ENCODE data around the gene DHX58. TPM values are rescaled to one million over a fixed set of nuclear protein-coding genes. Genes with fewer than 3 reads are reported as not detected.

The DHX58 gene
- total and polyA plus RNA-seq, 10 of the 15 experiments (the other 5 are each of a cell fraction or from before 2014, with no cell fraction given) = 3.5 to 69.8 (median 16.4) TPM

GRCh38 chr17:42051645-42052044, 60.9 kb downstream of the DHX58 start:
- intact Hi-C loops (cut with micrococcal nuclease; ENCODE audit: unreplicated experiment) = no loop called here
- no peak overlapping the region for H3K27ac ChIP-seq (ENCODE audit: control insufficient read depth, insufficient read depth)
- BruUV-seq (replicated peaks) = no TSS peak
- H2AFZ ChIP-seq (ENCODE audit: control insufficient read depth, low read depth, low read length) = no peak overlapping the region
- in situ Hi-C loops (cut with MboI) = no loop called here
- H3K27me3 ChIP-seq (replicated peaks in 1 of 2; ENCODE audit: control insufficient read depth in 2 of 2, insufficient read depth in 2 of 2, low read length in 1 of 2) = peaks cover 4 to 5% of the 10 kb centered on the region in 2 experiments
- POLR2A ChIA-PET = no interaction called here
- no peak for TF ChIP-seq NFYA (IDR thresholded peaks at IDR 0.05; ENCODE audit: borderline replicate concordance, low read depth, low read length)
- no peak for TF ChIP-seq SUPT20H (IDR thresholded peaks at IDR 0.05; ENCODE audit: borderline replicate concordance, control insufficient read depth, low read depth, low read length)
- no peak for TF ChIP-seq SPI1 (IDR thresholded peaks at IDR 0.05; ENCODE audit: borderline replicate concordance, insufficient read depth, low read depth, low read length)
- no peak overlapping the region for H3K4me3 ChIP-seq
- H4K20me1 ChIP-seq (ENCODE audit: control insufficient read depth, insufficient read depth) = no peaks in the 10 kb centered on the region
- no peak for FAIRE-seq
- no peaks in the 10 kb centered on the region for H3K36me3 ChIP-seq (ENCODE audit: control insufficient read depth in 2 of 2, insufficient read depth in 2 of 2, low read length in 1 of 2)
- CTCF ChIA-PET = interaction anchor here (1.0 to 1.4 kb wide), 4 partner anchors 15 to 88 kb away, joined by 3 to 4 read pairs (median 4); no protein-coding TSS in a partner anchor
- RAD21 ChIA-PET (ENCODE audit: unreplicated experiment) = no interaction called here
- SMC1A ChIA-PET (ENCODE audit: uncharacterized antibody, unreplicated experiment) = interaction anchor here (0.7 kb wide), 1 partner anchor 34 kb away, joined by 4 read pairs; no protein-coding TSS in a partner anchor
- H3K9me3 ChIP-seq (replicated peaks; ENCODE audit: control insufficient read depth, insufficient read depth, low read length) = peaks cover 6% of the 10 kb centered on the region; the same call in 2 of the 3 replicates
- DNase-seq (ENCODE audit: low read depth, low spot score) = no peak
- H3K4me2 ChIP-seq (ENCODE audit: control insufficient read depth, insufficient read depth) = no peak overlapping the region
- ATAC-seq = no peak
- H3K79me2 ChIP-seq (ENCODE audit: control insufficient read depth, insufficient read depth, low read length) = no peaks in the 10 kb centered on the region
- H3K9ac ChIP-seq (ENCODE audit: control insufficient read depth, insufficient read depth, low read length) = no peak overlapping the region
- no peaks in the 10 kb centered on the region for H3K4me1 ChIP-seq (ENCODE audit: control insufficient read depth, insufficient read depth, low read length)
- WGBS (ENCODE audit: insufficient coverage, insufficient replicate concordance, low lambda C conversion rate, missing lambda C conversion rate) = 58% methylated on average over 7 of the region's 7 CpGs

Other genes starting within 250 kb of the DHX58 start
Only the 7 nearest of the 16 such genes appear.
- gene C17orf113, start 62.1 kb downstream of the DHX58 start, total RNA-seq (2014; rRNA removed) = 0.11 and 0.17 TPM in 2 replicates
- not detected in 2 replicates for gene C17orf113, start 62.1 kb downstream of the DHX58 start, total RNA-seq (2014; rRNA removed; fragmentation: Illumina TruSeq; extraction: Trizol)
- gene C17orf113, start 62.1 kb downstream of the DHX58 start, total RNA-seq (2021) = 0.08 and 0.11 TPM in 2 replicates
- gene C17orf113, start 62.1 kb downstream of the DHX58 start, polyA plus RNA-seq (2011; rRNA removed) = 0.06 and 0.08 TPM in 2 replicates
- 0.03 TPM in 1 of 2 replicates, not detected in the other for gene C17orf113, start 62.1 kb downstream of the DHX58 start, polyA plus RNA-seq (2014; fragmentation: Illumina TruSeq; extraction: Trizol)
- not detected for gene C17orf113, start 62.1 kb downstream of the DHX58 start, polyA plus RNA-seq (2014; fragmentation: Nextera tagmentation; extraction: Ambion mirVana)
- gene C17orf113, start 62.1 kb downstream of the DHX58 start, polyA plus RNA-seq (2014; rRNA removed) = 0.14 and 0.27 TPM in 2 replicates
- under 1 TPM; 0.03 to 0.04 TPM for gene C17orf113, start 62.1 kb downstream of the DHX58 start, polyA plus RNA-seq (2016; fragmentation: Nextera tagmentation; extraction: Ambion mirVana)
- gene ZNF385C, start 14.2 kb downstream of the DHX58 start, total RNA-seq (2014; rRNA removed) = not detected in 2 replicates
- gene ZNF385C, start 14.2 kb downstream of the DHX58 start, total RNA-seq (2014; rRNA removed; fragmentation: Illumina TruSeq; extraction: Trizol) = 0.09 TPM in 1 of 2 replicates, not detected in the other
- gene ZNF385C, start 14.2 kb downstream of the DHX58 start, total RNA-seq (2021) = not detected in 2 replicates
- gene ZNF385C, start 14.2 kb downstream of the DHX58 start, polyA plus RNA-seq (2011; rRNA removed) = 0.07 and 0.09 TPM in 2 replicates
- 0.07 and 0.11 TPM in 2 replicates for gene ZNF385C, start 14.2 kb downstream of the DHX58 start, polyA plus RNA-seq (2014; fragmentation: Illumina TruSeq; extraction: Trizol)
- not detected for gene ZNF385C, start 14.2 kb downstream of the DHX58 start, polyA plus RNA-seq (2014; fragmentation: Nextera tagmentation; extraction: Ambion mirVana)
- 0.04 and 0.20 TPM in 2 replicates for gene ZNF385C, start 14.2 kb downstream of the DHX58 start, polyA plus RNA-seq (2014; rRNA removed)
- gene ZNF385C, start 14.2 kb downstream of the DHX58 start, polyA plus RNA-seq (2016; fragmentation: Nextera tagmentation; extraction: Ambion mirVana) = under 1 TPM; 0.06 to 0.11 TPM
- 12.6 and 16.3 TPM in 2 replicates for gene KAT2A, start 8.7 kb upstream of the DHX58 start, total RNA-seq (2014; rRNA removed)
- 12.3 and 12.9 TPM in 2 replicates for gene KAT2A, start 8.7 kb upstream of the DHX58 start, total RNA-seq (2014; rRNA removed; fragmentation: Illumina TruSeq; extraction: Trizol)
- gene KAT2A, start 8.7 kb upstream of the DHX58 start, total RNA-seq (2021) = 31.9 and 33.3 TPM in 2 replicates
- 25.8 and 46.1 TPM in 2 replicates for gene KAT2A, start 8.7 kb upstream of the DHX58 start, polyA plus RNA-seq (2011; rRNA removed)
- 17.1 and 25.7 TPM in 2 replicates for gene KAT2A, start 8.7 kb upstream of the DHX58 start, polyA plus RNA-seq (2014; fragmentation: Illumina TruSeq; extraction: Trizol)
- gene KAT2A, start 8.7 kb upstream of the DHX58 start, polyA plus RNA-seq (2014; fragmentation: Nextera tagmentation; extraction: Ambion mirVana) = 1 to 10 TPM in 1 of 2 experiments, under 1 TPM in 1; 0.85 to 3.0 TPM
- gene KAT2A, start 8.7 kb upstream of the DHX58 start, polyA plus RNA-seq (2014; rRNA removed) = 47.5 and 52.3 TPM in 2 replicates
- 10 to 100 TPM; 11.0 to 12.6 TPM for gene KAT2A, start 8.7 kb upstream of the DHX58 start, polyA plus RNA-seq (2016; fragmentation: Nextera tagmentation; extraction: Ambion mirVana)
- gene HSPB9, start 10.1 kb upstream of the DHX58 start, total RNA-seq (2014; rRNA removed) = not detected in 2 replicates
- not detected in 2 replicates for gene HSPB9, start 10.1 kb upstream of the DHX58 start, total RNA-seq (2014; rRNA removed; fragmentation: Illumina TruSeq; extraction: Trizol)
- gene HSPB9, start 10.1 kb upstream of the DHX58 start, total RNA-seq (2021) = not detected in 2 replicates
- gene HSPB9, start 10.1 kb upstream of the DHX58 start, polyA plus RNA-seq (2011; rRNA removed) = 0.04 and 0.07 TPM in 2 replicates
- gene HSPB9, start 10.1 kb upstream of the DHX58 start, polyA plus RNA-seq (2014; fragmentation: Illumina TruSeq; extraction: Trizol) = not detected in 2 replicates
- not detected for gene HSPB9, start 10.1 kb upstream of the DHX58 start, polyA plus RNA-seq (2014; fragmentation: Nextera tagmentation; extraction: Ambion mirVana)
- not detected in 2 replicates for gene HSPB9, start 10.1 kb upstream of the DHX58 start, polyA plus RNA-seq (2014; rRNA removed)
- under 1 TPM; 0.11 to 0.40 TPM for gene HSPB9, start 10.1 kb upstream of the DHX58 start, polyA plus RNA-seq (2016; fragmentation: Nextera tagmentation; extraction: Ambion mirVana)
- gene RAB5C, start 42.3 kb upstream of the DHX58 start, total RNA-seq (2014; rRNA removed) = 52.9 and 60.5 TPM in 2 replicates
- gene RAB5C, start 42.3 kb upstream of the DHX58 start, total RNA-seq (2014; rRNA removed; fragmentation: Illumina TruSeq; extraction: Trizol) = 42.3 and 42.9 TPM in 2 replicates
- gene RAB5C, start 42.3 kb upstream of the DHX58 start, total RNA-seq (2021) = 67.7 and 70.7 TPM in 2 replicates
- gene RAB5C, start 42.3 kb upstream of the DHX58 start, polyA plus RNA-seq (2011; rRNA removed) = 51.7 and 90.4 TPM in 2 replicates
- 40.8 and 80.7 TPM in 2 replicates for gene RAB5C, start 42.3 kb upstream of the DHX58 start, polyA plus RNA-seq (2014; fragmentation: Illumina TruSeq; extraction: Trizol)
- 1 to 10 TPM; 1.2 to 1.7 TPM for gene RAB5C, start 42.3 kb upstream of the DHX58 start, polyA plus RNA-seq (2014; fragmentation: Nextera tagmentation; extraction: Ambion mirVana)
- gene RAB5C, start 42.3 kb upstream of the DHX58 start, polyA plus RNA-seq (2014; rRNA removed) = 91.9 and 94.4 TPM in 2 replicates
- gene RAB5C, start 42.3 kb upstream of the DHX58 start, polyA plus RNA-seq (2016; fragmentation: Nextera tagmentation; extraction: Ambion mirVana) = 10 to 100 TPM; 49.9 to 51.7 TPM
- gene KCNH4, start 68.4 kb upstream of the DHX58 start, total RNA-seq (2014; rRNA removed) = 0.06 TPM in 1 of 2 replicates, not detected in the other
- 0.09 TPM in 1 of 2 replicates, not detected in the other for gene KCNH4, start 68.4 kb upstream of the DHX58 start, total RNA-seq (2014; rRNA removed; fragmentation: Illumina TruSeq; extraction: Trizol)
- gene KCNH4, start 68.4 kb upstream of the DHX58 start, total RNA-seq (2021) = 0.19 and 0.26 TPM in 2 replicates
- gene KCNH4, start 68.4 kb upstream of the DHX58 start, polyA plus RNA-seq (2011; rRNA removed) = 0.39 and 0.88 TPM in 2 replicates
- gene KCNH4, start 68.4 kb upstream of the DHX58 start, polyA plus RNA-seq (2014; fragmentation: Illumina TruSeq; extraction: Trizol) = 0.12 TPM in 1 of 2 replicates, not detected in the other
- gene KCNH4, start 68.4 kb upstream of the DHX58 start, polyA plus RNA-seq (2014; fragmentation: Nextera tagmentation; extraction: Ambion mirVana) = under 1 TPM in 1 of 2 experiments, not detected in 1; 0.04 TPM
- gene KCNH4, start 68.4 kb upstream of the DHX58 start, polyA plus RNA-seq (2014; rRNA removed) = 0.10 and 0.30 TPM in 2 replicates
- gene KCNH4, start 68.4 kb upstream of the DHX58 start, polyA plus RNA-seq (2016; fragmentation: Nextera tagmentation; extraction: Ambion mirVana) = under 1 TPM; 0.03 to 0.09 TPM
- not detected in 2 replicates for gene HCRT, start 72.7 kb upstream of the DHX58 start, total RNA-seq (2014; rRNA removed)
- not detected in 2 replicates for gene HCRT, start 72.7 kb upstream of the DHX58 start, total RNA-seq (2014; rRNA removed; fragmentation: Illumina TruSeq; extraction: Trizol)
- 0.41 TPM in 1 of 2 replicates, not detected in the other for gene HCRT, start 72.7 kb upstream of the DHX58 start, total RNA-seq (2021)
- gene HCRT, start 72.7 kb upstream of the DHX58 start, polyA plus RNA-seq (2011; rRNA removed) = not detected in 2 replicates
- gene HCRT, start 72.7 kb upstream of the DHX58 start, polyA plus RNA-seq (2014; fragmentation: Illumina TruSeq; extraction: Trizol) = not detected in 2 replicates
- gene HCRT, start 72.7 kb upstream of the DHX58 start, polyA plus RNA-seq (2014; fragmentation: Nextera tagmentation; extraction: Ambion mirVana) = not detected
- not detected in 2 replicates for gene HCRT, start 72.7 kb upstream of the DHX58 start, polyA plus RNA-seq (2014; rRNA removed)
- not detected for gene HCRT, start 72.7 kb upstream of the DHX58 start, polyA plus RNA-seq (2016; fragmentation: Nextera tagmentation; extraction: Ambion mirVana)